NCI-H2196 treated with DMSO at 0.1 percent for 48 hours (cell line): ENCODE measurements around the gene COX4I1.
A peak's percentile ranks its signal among the peaks of the same experiment; 100 is the strongest.
"Not testable (repeated sequence)": the region's sequence is repeated elsewhere in the genome, so short reads cannot be mapped to it uniquely, and the experiment has no call there.

Experiments used
- DNase-seq: peaks from one replicate; lab custom pipeline; 2025; ENCODE audit not compliant: unreplicated experiment; lab: John Stamatoyannopoulos, UW

COX4I1 gene

GRCh38 chr16:85821390-85822135 lies 22.1 kb downstream of the COX4I1 start:
- DNase-seq: peak; percentile 47

GRCh38 chr16:85822145-85822544 lies 22.6 kb downstream of the COX4I1 start:
- DNase-seq: no peak

- no peak for DNase-seq
Measured at GRCh38 chr16:85823328-85823920, 23.9 kb downstream of the COX4I1 start.

- no peak for DNase-seq
Measured at GRCh38 chr16:85824161-85825135, 25.0 kb downstream of the COX4I1 start.

GRCh38 chr16:85825326-85825725 lies 25.8 kb downstream of the COX4I1 start:
- no peak for DNase-seq

- no peak for DNase-seq
Measured at GRCh38 chr16:85826686-85827247, 27.3 kb downstream of the COX4I1 start.

- DNase-seq: no peak
Measured at GRCh38 chr16:85828166-85828565, 28.7 kb downstream of the COX4I1 start.

GRCh38 chr16:85829171-85829719 lies 29.8 kb downstream of the COX4I1 start:
- DNase-seq: no peak

GRCh38 chr16:85829751-85830445 lies 30.4 kb downstream of the COX4I1 start:
- no peak for DNase-seq

GRCh38 chr16:85830821-85831220 lies 31.3 kb downstream of the COX4I1 start:
- no peak for DNase-seq

- DNase-seq: no peak
Measured at GRCh38 chr16:85832570-85833218, 33.2 kb downstream of the COX4I1 start.

GRCh38 chr16:85833219-85833920 lies 33.9 kb downstream of the COX4I1 start:
- no peak for DNase-seq

- DNase-seq: no peak
Measured at GRCh38 chr16:85834741-85835140, 35.2 kb downstream of the COX4I1 start.

GRCh38 chr16:85835227-85835751 lies 35.8 kb downstream of the COX4I1 start:
- DNase-seq: no peak

- DNase-seq: no peak
Measured at GRCh38 chr16:85835956-85836705, 36.6 kb downstream of the COX4I1 start.

GRCh38 chr16:85836706-85837582 lies 37.4 kb downstream of the COX4I1 start:
- DNase-seq: no peak

- not testable (repeated sequence) for DNase-seq
Measured at GRCh38 chr16:85837654-85838053, 38.2 kb downstream of the COX4I1 start.
